NCI-H1930 (cell line): ENCODE data around the gene RGS6.

ENCODE experiments used
- DNase-seq, 2 experiments: peaks; one replicate each; lab custom pipeline; 2025; lab: John Stamatoyannopoulos, UW

The RGS6 gene

GRCh38 chr14:72014486-72014885, 82.3 kb downstream of the RGS6 start:
- DNase-seq: no peak

DNA sequence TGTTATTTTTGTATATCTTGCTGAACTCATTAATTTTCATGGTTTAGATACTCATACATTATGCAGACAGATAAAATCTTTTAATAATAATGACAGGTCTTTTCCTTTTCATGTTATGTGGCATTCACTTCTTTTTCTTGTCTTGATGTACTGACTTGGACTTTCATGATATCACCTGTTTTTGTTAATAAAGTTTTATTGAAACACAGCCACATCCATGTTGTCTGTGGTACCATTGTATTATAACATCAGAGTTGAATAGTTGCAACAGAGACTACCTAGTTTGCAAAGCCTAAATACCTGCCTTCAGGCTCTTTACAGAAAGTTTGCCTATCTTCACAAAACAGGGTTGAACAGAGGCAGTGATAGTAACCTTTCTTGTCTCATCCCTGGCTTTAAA, 85.1 kb downstream of the RGS6 start:
- no peak for DNase-seq

DNA sequence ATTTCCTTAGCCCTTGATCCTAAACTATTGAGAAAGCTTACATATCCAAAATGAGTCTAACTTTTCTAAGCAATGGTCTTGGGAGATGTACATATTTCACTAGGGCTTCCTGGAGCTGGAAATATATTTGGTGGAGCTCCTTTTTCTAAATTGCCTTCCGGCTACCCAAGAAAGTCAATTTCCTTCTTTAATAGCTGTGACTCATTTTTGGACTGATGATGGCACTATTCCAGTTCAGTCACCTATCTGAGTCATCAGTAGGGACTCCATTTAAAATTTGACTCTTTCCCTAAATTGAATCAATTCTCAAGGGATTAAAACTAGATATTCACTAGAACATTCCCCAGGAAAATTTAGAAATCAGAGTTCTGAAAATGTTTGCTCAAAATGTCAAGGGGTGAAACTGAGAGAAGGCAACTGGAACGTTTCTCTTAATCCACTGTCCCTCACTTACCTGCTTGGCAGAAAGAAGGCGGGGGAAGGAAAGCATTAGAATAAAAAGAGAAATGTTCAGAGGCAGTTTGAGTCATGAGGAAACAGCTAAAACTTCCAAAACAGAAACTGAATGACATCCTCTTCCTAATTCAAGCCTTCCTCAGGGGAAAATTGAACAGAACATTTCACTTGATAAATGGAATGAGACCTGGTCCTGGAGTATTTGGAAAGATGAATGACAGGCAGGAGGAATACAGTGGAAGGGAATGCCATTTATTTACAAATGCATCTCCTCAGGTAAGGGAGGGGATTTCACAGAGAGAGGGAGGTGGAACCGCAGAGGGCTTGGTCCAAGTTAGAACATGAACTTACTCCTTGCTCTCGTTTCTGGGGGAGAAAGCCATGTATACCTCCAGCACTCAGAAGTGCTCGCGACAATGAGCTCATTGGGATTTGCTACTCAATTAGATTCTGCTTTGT, 91.2 kb downstream of the RGS6 start:
- no peak for DNase-seq

DNA sequence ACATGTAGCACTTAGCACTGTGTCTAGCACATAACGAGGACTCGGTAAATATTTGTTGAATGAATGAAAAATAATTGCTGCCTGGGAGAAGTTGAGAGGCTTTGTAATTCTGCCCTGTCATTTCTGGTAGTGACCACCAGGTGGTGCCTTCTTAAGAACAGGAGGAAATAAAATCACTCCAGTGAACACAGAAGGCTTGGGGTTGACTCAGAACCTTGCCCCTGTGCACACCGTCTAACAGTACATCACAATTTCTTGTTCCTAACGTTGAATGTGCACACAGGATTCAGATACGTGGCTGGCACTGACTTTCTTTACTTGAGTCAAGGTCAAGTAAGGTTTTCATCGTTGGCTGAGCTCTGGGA, 91.8 kb downstream of the RGS6 start:
- peak in 1 of 2 experiments; percentile 4 for DNase-seq

DNA sequence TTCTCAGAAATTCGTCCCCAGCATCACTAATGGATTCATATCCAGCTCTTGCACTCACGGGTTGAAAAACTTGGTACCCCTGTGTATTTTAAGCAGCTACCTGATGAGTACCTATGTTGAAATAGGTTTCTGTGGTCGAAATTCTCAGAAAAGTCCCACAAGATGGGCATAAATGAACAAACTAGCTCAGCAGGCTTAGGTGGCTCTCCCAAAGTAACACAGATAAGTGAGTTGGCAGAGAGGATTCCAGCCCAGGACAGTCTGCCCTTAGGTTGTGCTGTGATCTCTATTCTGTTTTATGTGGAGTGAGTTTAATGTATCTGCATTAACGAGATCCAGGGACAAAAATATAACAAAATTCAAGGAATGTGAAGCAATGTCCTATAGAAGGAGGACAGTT, 92.3 kb downstream of the RGS6 start:
- DNase-seq: no peak

- no peak for DNase-seq
These were observed 94.3 kb downstream of the RGS6 start for GRCh38 chr14:72026536-72026935.

- DNase-seq: no peak
These were observed 94.8 kb downstream of the RGS6 start for GRCh38 chr14:72027061-72027460.

GRCh38 chr14:72033365-72033764, 101.1 kb downstream of the RGS6 start:
- no peak for DNase-seq

- DNase-seq: no peak
These were observed 108.3 kb downstream of the RGS6 start for GRCh38 chr14:72040528-72040927.

- DNase-seq: no peak
These were observed 113.0 kb downstream of the RGS6 start for GRCh38 chr14:72045271-72045670.

DNA sequence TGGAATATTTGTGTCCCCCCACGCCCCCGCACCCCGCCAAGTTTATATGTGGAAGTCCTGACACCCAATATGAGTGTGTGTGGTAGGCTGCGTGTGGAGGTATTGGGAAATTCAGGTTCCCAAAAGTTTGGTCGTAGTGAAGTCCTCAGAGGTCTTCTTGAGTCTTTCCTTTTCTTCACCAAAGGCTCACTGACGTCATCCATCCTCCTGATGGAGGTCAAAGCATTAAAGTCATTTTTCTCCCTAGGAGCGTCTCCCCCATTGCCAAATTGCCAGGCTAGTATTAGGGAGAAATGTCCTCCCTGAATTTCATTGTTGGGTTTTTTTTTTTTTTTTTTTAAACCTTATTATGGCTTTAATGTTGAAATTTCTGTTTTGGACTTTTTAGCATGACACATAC, 113.7 kb downstream of the RGS6 start:
- no peak for DNase-seq

DNA sequence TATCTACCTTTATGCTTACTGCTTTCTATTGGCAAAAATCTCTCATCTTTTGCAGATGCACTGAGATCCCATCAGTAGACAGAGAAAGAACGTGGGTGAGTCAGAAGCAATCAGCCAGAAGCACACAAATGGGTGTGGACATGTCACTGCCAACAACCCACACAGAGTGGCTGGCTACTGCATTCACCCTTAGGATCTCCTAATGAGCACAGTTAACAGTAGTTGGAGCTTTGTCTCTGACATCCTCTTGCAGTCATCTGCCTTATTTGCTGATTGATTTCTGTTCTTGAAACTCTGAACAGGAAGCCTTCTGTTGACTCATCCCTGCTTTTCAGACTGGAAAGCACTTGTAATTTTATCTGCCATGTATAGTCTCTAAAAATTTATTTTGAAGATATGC, 117.2 kb downstream of the RGS6 start:
- no peak for DNase-seq

- no peak for DNase-seq
These were observed 120.1 kb downstream of the RGS6 start for GRCh38 chr14:72052356-72052755.

GRCh38 chr14:72053651-72054050, 121.4 kb downstream of the RGS6 start:
- DNase-seq: no peak

- no peak for DNase-seq
These were observed 122.7 kb downstream of the RGS6 start for GRCh38 chr14:72054911-72055310.

DNA sequence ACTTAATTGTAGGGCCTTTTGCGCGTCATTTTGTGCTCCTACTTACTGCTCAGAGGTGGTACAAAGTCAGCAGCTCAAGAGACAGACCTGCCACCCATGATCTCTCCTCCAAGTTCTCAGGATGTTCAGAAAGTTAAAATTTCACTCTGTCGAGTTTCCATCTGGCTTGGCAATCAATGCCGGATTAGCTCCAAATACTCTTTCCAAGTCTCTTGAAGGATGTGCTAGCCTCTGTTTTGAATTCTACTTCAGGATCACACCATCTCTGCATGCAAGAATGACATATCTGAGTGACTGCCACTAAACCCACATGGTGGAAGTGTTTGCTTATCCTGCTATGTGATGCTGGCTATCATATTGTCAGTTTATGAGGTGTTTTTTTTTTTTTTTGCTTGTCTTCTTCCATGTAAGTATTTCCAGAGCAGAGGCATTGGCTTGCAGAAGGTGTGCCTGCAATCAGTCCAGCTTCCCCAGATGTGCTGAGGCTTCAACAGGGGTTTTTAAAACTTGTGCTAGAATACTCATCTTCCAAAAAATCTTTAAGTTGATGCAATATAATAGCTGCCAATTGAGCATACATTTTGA, 125.6 kb downstream of the RGS6 start:
- no peak for DNase-seq

DNA sequence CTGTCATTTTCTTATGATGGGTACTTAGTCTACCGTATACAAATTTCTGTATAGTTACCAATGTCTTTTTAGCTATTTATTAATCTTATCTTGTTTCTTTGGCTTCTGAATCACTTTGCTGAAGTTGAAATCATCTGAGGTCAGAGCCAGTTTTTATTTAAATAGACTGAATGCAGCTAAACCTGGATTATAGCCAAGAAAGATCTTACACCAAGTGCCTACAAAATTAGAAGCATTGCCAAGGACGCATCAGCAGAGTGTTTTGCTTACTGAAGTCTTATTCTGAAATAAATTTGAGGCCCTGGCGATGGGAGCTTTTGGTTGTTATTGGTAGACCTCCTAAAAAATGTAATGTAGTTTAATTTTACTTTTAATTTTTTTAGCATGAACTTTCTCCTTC, 128.2 kb downstream of the RGS6 start:
- DNase-seq: no peak

DNA sequence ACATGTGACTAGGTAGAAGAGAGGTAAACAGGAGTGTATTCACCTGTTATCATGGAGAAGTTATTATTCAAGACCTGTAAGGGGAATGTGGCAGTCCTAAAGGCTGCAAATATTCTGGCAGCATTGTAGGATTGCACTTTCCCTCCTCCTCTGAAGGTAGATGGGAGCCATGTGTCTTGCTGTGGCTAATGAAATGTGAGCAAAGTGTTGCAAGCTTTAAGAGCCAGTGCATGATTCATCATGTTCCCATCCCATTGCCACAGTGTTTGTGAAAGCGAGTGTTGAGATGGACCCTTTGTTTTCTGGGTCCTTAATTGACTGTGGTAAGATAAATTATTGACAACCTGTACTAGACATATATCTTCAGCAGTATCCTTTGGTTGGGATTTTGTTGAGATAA, 128.7 kb downstream of the RGS6 start:
- DNase-seq: no peak

DNA sequence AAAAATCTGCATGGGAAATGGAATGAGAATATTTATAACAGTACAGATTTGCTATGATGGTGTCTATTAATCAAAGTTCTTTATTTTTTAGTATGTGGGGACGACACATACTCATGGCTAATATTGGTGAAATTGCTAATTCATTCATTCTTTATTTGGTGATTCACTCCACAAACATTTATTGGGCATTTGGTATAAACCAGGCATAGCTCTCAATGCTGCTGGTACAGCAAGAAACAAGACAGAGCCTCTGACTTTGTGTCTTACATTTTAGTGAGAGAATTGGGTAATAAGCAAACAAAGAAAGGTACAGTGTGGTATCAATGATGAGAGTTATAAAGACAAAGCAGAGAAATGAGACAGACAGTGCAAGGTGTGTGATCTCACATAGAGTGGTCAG, 129.5 kb downstream of the RGS6 start:
- DNase-seq: no peak

- DNase-seq: no peak
These were observed 131.6 kb downstream of the RGS6 start for GRCh38 chr14:72063761-72064282.

- no peak for DNase-seq
These were observed 132.3 kb downstream of the RGS6 start for GRCh38 chr14:72064501-72064900.

GRCh38 chr14:72070458-72070857, 138.2 kb downstream of the RGS6 start:
- no peak for DNase-seq

DNA sequence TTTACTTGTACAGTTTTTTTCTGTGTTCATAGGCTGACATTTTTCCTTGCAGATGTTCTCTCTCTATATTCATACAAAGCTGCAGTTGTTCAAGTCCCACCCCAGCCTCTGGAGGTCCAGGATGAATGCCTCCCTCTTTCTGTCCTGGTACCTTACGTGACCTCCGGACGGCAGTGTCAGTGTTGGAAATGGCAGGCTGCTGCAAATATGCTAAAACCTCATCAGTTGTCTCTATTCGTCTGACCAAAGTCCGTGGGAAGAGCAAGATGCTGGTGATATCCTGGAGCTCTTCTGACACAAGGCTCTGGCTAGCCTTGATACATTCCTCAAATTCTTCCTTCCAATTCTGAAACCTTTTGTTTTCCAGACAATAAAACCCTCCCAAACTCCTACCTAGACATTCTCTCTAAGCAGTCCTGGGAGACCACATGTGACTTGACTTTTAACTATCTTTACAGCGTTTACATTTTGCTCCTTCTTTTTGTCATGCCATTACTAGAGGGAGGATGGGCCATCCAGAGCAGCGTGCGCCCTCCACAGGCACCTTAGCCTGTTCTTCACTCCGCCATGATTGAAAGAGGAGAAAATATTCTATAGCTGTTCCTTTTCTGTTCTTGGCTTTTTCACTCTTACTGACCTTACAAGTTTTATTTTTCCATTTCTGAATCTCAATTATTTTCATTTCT, 143.6 kb downstream of the RGS6 start:
- DNase-seq: no peak
